ENCODE data around the gene BTBD7. TPM values are rescaled to one million over a fixed set of nuclear protein-coding genes. Genes with fewer than 3 reads are reported as not detected.

Gene BTBD7
- polyA plus RNA-seq, 1 donor (not counting 4 experiments of a cell fraction or from before 2014, with no cell fraction given): 25.1 TPM

DNA sequence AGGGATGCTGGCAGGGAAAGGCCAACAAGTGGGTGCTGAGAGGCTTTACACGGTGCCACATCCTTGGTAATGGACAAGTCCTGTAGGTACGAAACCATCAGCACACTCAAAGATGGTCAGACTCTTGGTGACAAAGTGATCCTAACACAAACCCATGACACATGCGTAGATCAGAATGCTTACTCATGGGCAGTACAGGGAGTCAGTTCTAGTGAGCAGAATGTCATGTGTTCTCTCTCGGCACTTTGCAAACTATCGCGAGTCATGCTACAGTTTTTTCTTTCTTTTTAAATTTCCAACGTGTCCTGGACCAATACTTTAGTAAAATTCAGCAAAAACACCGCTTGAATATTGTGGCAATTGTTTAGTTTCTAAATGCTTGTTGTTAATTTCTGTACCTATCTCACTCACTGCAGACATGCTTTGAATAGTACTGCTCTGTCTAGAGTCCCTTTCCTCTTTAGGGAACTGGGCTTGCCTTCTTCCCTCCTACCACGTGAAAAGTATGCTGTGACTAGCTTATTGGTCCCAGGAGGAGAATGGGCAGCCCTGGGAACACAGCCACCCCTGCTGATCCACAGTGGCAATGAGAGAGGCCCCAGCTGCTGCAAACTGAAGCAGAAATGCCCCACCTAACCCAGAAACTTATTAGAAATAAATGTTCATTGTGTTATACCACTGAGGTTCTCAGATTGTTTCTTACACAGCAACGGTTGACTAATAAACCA lies 63.3 kb downstream of the BTBD7 start:
- Histone ChIP-seq H3K27me3 (ENCODE audit: control insufficient read depth, extremely low read depth, insufficient read depth, low read length) (no peaks in the 10 kb centered on the region), H2AFZ (ENCODE audit: control insufficient read depth, low read length) (no peak overlapping the region)
- peak; percentile 13 for FAIRE-seq

DNA sequence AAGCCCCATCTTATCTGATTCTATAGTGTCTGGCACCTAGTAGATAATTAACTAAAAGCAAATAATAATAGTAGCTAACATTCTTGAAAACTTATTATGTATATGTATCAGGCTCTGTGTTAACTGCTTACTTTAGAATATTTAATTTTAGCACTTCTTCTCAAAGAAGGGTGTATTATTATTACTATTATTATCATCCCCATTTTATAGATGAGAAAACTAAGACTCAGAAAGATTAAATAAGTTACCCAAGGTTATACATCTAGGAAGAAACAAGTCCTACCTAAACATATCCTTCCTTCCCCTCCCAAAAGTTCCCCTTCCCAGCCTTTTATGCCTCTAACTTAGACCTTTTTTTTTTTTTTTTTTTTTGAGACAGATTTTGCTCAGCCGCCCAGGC lies 64.4 kb downstream of the BTBD7 start:
- H4K20me1 ChIP-seq (ENCODE audit: control insufficient read depth, extremely low read depth, insufficient read depth, low read length): no peaks in the 10 kb centered on the region
- H3K27ac ChIP-seq (ENCODE audit: control insufficient read depth, insufficient read depth, low read length): no peak overlapping the region
- H3K4me3 ChIP-seq (ENCODE audit: control insufficient read depth in 2 of 3, extremely low read depth in 1 of 3, insufficient read depth in 2 of 3, low read depth in 1 of 3, low read length in 3 of 3): no peak overlapping the region
- TF ChIP-seq, protein P1, sequence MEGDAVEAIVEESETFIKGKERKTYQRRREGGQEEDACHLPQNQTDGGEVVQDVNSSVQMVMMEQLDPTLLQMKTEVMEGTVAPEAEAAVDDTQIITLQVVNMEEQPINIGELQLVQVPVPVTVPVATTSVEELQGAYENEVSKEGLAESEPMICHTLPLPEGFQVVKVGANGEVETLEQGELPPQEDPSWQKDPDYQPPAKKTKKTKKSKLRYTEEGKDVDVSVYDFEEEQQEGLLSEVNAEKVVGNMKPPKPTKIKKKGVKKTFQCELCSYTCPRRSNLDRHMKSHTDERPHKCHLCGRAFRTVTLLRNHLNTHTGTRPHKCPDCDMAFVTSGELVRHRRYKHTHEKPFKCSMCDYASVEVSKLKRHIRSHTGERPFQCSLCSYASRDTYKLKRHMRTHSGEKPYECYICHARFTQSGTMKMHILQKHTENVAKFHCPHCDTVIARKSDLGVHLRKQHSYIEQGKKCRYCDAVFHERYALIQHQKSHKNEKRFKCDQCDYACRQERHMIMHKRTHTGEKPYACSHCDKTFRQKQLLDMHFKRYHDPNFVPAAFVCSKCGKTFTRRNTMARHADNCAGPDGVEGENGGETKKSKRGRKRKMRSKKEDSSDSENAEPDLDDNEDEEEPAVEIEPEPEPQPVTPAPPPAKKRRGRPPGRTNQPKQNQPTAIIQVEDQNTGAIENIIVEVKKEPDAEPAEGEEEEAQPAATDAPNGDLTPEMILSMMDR (optimal IDR thresholded peaks at IDR 0.05 in 1 of 3, IDR thresholded peaks at IDR 0.05 in 1 of 3, conservative IDR thresholded peaks at IDR 0.05 in 1 of 3; ENCODE audit: extremely low read depth in 1 of 3, insufficient read depth in 2 of 3, low read length in 3 of 3): no peak
- TF ChIP-seq EZH2 (IDR thresholded peaks at IDR 0.05; ENCODE audit: low read length): no peak
- H2AFZ ChIP-seq (ENCODE audit: control insufficient read depth, low read length): no peak overlapping the region
- no peaks in the 10 kb centered on the region for H3K27me3 ChIP-seq (ENCODE audit: control insufficient read depth, extremely low read depth, insufficient read depth, low read length)
- FAIRE-seq (no peak), DNase-seq (ENCODE audit: low read depth, low spot score) (no peak)
- H3K4me2 ChIP-seq (ENCODE audit: control insufficient read depth, extremely low read depth, insufficient read depth, low read depth, low read length): no peak overlapping the region
- dilution Hi-C loops (cut with MboI; ENCODE audit: extremely low pct_ligation_motif_present, low sequenced_read_pairs): no loop called here
- H3K36me3 ChIP-seq (ENCODE audit: control insufficient read depth in 2 of 2, extremely low read depth in 1 of 2, insufficient read depth in 2 of 2, low read length in 2 of 2): peaks cover 3 to 13% of the 10 kb centered on the region in 2 experiments
- H3K9me1 ChIP-seq (ENCODE audit: control insufficient read depth, extremely low read depth, insufficient read depth, low read length): peaks cover 3% of the 10 kb centered on the region
- no peak overlapping the region for H3K9ac ChIP-seq (ENCODE audit: control insufficient read depth, extremely low read depth, insufficient read depth, low read length)
- peaks cover 58% of the 10 kb centered on the region for H3K79me2 ChIP-seq (ENCODE audit: control insufficient read depth, insufficient read depth, low read length)
- H3K4me1 ChIP-seq (ENCODE audit: control insufficient read depth, extremely low read depth, insufficient read depth, low read length): peaks cover 4% of the 10 kb centered on the region
- no peaks in the 10 kb centered on the region for H3K9me3 ChIP-seq (ENCODE audit: control insufficient read depth, low read depth, low read length)

More for the DNA sequence above, 63.3 kb downstream of the BTBD7 start:
- no peaks in the 10 kb centered on the region for H3K9me3 ChIP-seq (ENCODE audit: control insufficient read depth, low read depth, low read length)
- peaks cover 6% of the 10 kb centered on the region for H3K9me1 ChIP-seq (ENCODE audit: control insufficient read depth, extremely low read depth, insufficient read depth, low read length)
- H3K36me3 ChIP-seq (ENCODE audit: control insufficient read depth in 2 of 2, extremely low read depth in 1 of 2, insufficient read depth in 2 of 2, low read length in 2 of 2): peaks cover 5 to 11% of the 10 kb centered on the region in 2 experiments
- peaks cover 61% of the 10 kb centered on the region for H3K79me2 ChIP-seq (ENCODE audit: control insufficient read depth, insufficient read depth, low read length)
- dilution Hi-C loops (cut with MboI; ENCODE audit: extremely low pct_ligation_motif_present, low sequenced_read_pairs): no loop called here
- no peak overlapping the region for H3K27ac ChIP-seq (ENCODE audit: control insufficient read depth, insufficient read depth, low read length)
- no peak overlapping the region for H3K9ac ChIP-seq (ENCODE audit: control insufficient read depth, extremely low read depth, insufficient read depth, low read length)
- H3K4me1 ChIP-seq (ENCODE audit: control insufficient read depth, extremely low read depth, insufficient read depth, low read length): peaks cover 4% of the 10 kb centered on the region
- TF ChIP-seq EZH2 (IDR thresholded peaks at IDR 0.05; ENCODE audit: low read length): no peak
- TF ChIP-seq, protein P1 (optimal IDR thresholded peaks at IDR 0.05 in 1 of 3, IDR thresholded peaks at IDR 0.05 in 1 of 3, conservative IDR thresholded peaks at IDR 0.05 in 1 of 3; ENCODE audit: extremely low read depth in 1 of 3, insufficient read depth in 2 of 3, low read length in 3 of 3): no peak
- peak; percentile 4 for DNase-seq (ENCODE audit: low read depth, low spot score)
- no peaks in the 10 kb centered on the region for H4K20me1 ChIP-seq (ENCODE audit: control insufficient read depth, extremely low read depth, insufficient read depth, low read length)
- H3K4me2 ChIP-seq (ENCODE audit: control insufficient read depth, extremely low read depth, insufficient read depth, low read depth, low read length): no peak overlapping the region
- no peak overlapping the region for H3K4me3 ChIP-seq (ENCODE audit: control insufficient read depth in 2 of 3, extremely low read depth in 1 of 3, insufficient read depth in 2 of 3, low read depth in 1 of 3, low read length in 3 of 3)
